GM12878 (cell line): Measurements from ENCODE around the gene PRR12. TPM values are rescaled to one million over a fixed set of nuclear protein-coding genes. Genes with fewer than 3 reads are reported as not detected.

Source experiments
- ATAC-seq: fragments of 200-7000 bp; cut with Tn5 transposase; 3 replicates; pipeline ENCODE4 v1.9.1; 2020; ENCODE audit warnings: mild to moderate bottlenecking, moderate library complexity
- BruUV-seq: library from RNA; stranded (reverse); fragments of 400-500 nt; replicated peaks from 2 replicates; lab custom pipeline; 2021; lab: Mats Ljungman, UMichigan
- CTCF ChIA-PET: fragments of 300-600 bp; sonication (Branson Sonifier 250); formaldehyde crosslinking; extraction: SDS; loops from one replicate; lab custom pipeline; 2021; ENCODE audit warnings: inconsistent platforms; lab: Yijun Ruan, JAX
- POLR2A ChIA-PET: fragments of 350-600 bp; formaldehyde crosslinking; extraction: SDS; loops from one replicate; lab custom pipeline; 2021; ENCODE audit warnings: inconsistent platforms; lab: Charles Lee
- RAD21 ChIA-PET: fragments of 300-600 bp; sonication (Branson Sonifier 250); formaldehyde crosslinking; loops from one replicate; lab custom pipeline; 2023; ENCODE audit warnings: antibody characterized with exemption; ENCODE audit not compliant: unreplicated experiment; lab: Charles Lee
- SMC1A ChIA-PET: fragments of 300-600 bp; sonication (Branson Sonifier 250); formaldehyde crosslinking; loops from one replicate; lab custom pipeline; 2023; ENCODE audit not compliant: unreplicated experiment, uncharacterized antibody; lab: Charles Lee
- DNase-seq: peaks from one replicate; pipeline ENCODE4 v3.0.0-alpha.2; 2011; ENCODE audit warnings: low read depth, low spot score
- FAIRE-seq: peaks from 3 replicates; lab custom pipeline; 2011; peaks lifted over from hg19 to GRCh38; lab: Jason Lieb, UNC
- H2AFZ ChIP-seq: 2 replicates; pipeline ENCODE4 v1.6.0; 2011; ENCODE audit warnings: low read depth, low read length, control low read depth; ENCODE audit not compliant: control insufficient read depth
- H3K27ac ChIP-seq: 2 replicates; pipeline ENCODE4 v1.5.1; 2011; ENCODE audit warnings: control low read depth; ENCODE audit not compliant: control insufficient read depth, insufficient read depth
- H3K27me3 ChIP-seq, 2 experiments: replicated peaks in 1 of 2; 2 replicates each; pipeline versions ENCODE4 v1.6.0 to v1.6.1; 2011; ENCODE audit warnings: low read length in 1 of 2; ENCODE audit not compliant: control insufficient read depth in 2 of 2, insufficient read depth in 2 of 2
- H3K36me3 ChIP-seq, 2 experiments: 2 replicates each; pipeline ENCODE4 v1.5.1; 2011; ENCODE audit warnings: low read length in 1 of 2; ENCODE audit not compliant: control insufficient read depth in 2 of 2, insufficient read depth in 2 of 2
- H3K4me1 ChIP-seq: 2 replicates; pipeline ENCODE4 v1.6.1; 2011; ENCODE audit warnings: mild to moderate bottlenecking, low read length, moderate library complexity, mixed read lengths; ENCODE audit not compliant: control insufficient read depth, insufficient read depth
- H3K4me2 ChIP-seq: 2 replicates; pipeline ENCODE4 v1.6.0; 2011; ENCODE audit warnings: control low read depth; ENCODE audit not compliant: control insufficient read depth, insufficient read depth
- H3K4me3 ChIP-seq: fragments of 200-600 bp; sonication (generic); 2 replicates; pipeline ENCODE4 v1.5.1; 2016
- H3K79me2 ChIP-seq: 2 replicates; pipeline ENCODE4 v1.6.0; 2011; ENCODE audit warnings: low read length; ENCODE audit not compliant: control insufficient read depth, insufficient read depth
- H3K9ac ChIP-seq: 2 replicates; pipeline ENCODE4 v1.8.0; 2011; ENCODE audit warnings: low read length, control low read depth, mixed read lengths; ENCODE audit not compliant: control insufficient read depth, insufficient read depth
- H3K9me3 ChIP-seq: replicated peaks from 3 replicates; pipeline ENCODE4 v1.5.1; 2011; ENCODE audit warnings: mild to moderate bottlenecking, low read length; ENCODE audit not compliant: control insufficient read depth, insufficient read depth
- H4K20me1 ChIP-seq: 2 replicates; pipeline ENCODE4 v1.6.0; 2011; ENCODE audit not compliant: control insufficient read depth, insufficient read depth
- BCL11A ChIP-seq: IDR thresholded peaks from 2 replicates; pipeline ENCODE4 v1.6.1; 2011; ENCODE audit warnings: low read depth, low read length
- CBX3 ChIP-seq: fragments of 200-600 bp; sonication (generic); IDR thresholded peaks from 2 replicates; pipeline ENCODE4 v1.6.1; 2016; ENCODE audit warnings: low read depth, borderline replicate concordance
- MTA3 ChIP-seq: IDR thresholded peaks from 2 replicates; pipeline ENCODE4 v1.6.1; 2012; ENCODE audit warnings: low read length, inconsistent platforms, borderline replicate concordance
- RAD21 ChIP-seq: IDR thresholded peaks from 2 replicates; pipeline ENCODE4 v1.6.1; 2011; ENCODE audit warnings: mild to moderate bottlenecking, low read depth, low read length, moderate library complexity; ENCODE audit not compliant: insufficient read depth
- SIX5 ChIP-seq: IDR thresholded peaks from 2 replicates; pipeline ENCODE4 v1.6.1; 2011; ENCODE audit warnings: mild to moderate bottlenecking, low read depth, low read length, moderate library complexity; ENCODE audit not compliant: severe bottlenecking
- SP1 ChIP-seq: IDR thresholded peaks from one replicate; pipeline ENCODE4 v1.6.1; 2011; ENCODE audit warnings: low read depth, low read length
- ZNF217 ChIP-seq: fragments of 450-650 bp; IDR thresholded peaks from 2 replicates; pipeline ENCODE4 v1.6.1; 2017; ENCODE audit warnings: antibody characterized with exemption, mild to moderate bottlenecking
- ZNF592 ChIP-seq: fragments of 450-650 bp; IDR thresholded peaks from 2 replicates; pipeline ENCODE4 v1.6.1; 2017; ENCODE audit warnings: mild to moderate bottlenecking, moderate library complexity
- WGBS: methylation state at CpG from one replicate; pipeline ENCODE4 v1.1.6; 2016; ENCODE audit warnings: low lambda C conversion rate; ENCODE audit not compliant: insufficient replicate concordance, insufficient coverage; ENCODE audit errors: missing lambda C conversion rate; 5-methylcytosine and 5-hydroxymethylcytosine counted together
- in situ Hi-C: fragments of 300-500 bp; cut with MboI; formaldehyde crosslinking; loops from 9 replicates; pipeline ENCODE4 v1.14.3; 2018; ENCODE audit warnings: mixed read lengths
- intact Hi-C: fragments of 100-400 bp; cut with micrococcal nuclease; formaldehyde crosslinking; loops from one replicate; pipeline ENCODE4 v1.14.2; 2022; ENCODE audit not compliant: unreplicated experiment
- polyA plus RNA-seq, 11 experiments: library from polyadenylated mRNA; depleted of rRNA in 4 of 11; unstranded in 6 of 11; stranded (reverse) in 5 of 11; fragments of >200 nt; fragmentation: Nextera tagmentation in 4 of 11; fragmentation: Illumina TruSeq in 1 of 11; extraction: Ambion mirVana in 4 of 11; extraction: Trizol in 1 of 11; gene quantifications; 1 replicate in 1 of 11; 2 replicates in 10 of 11; pipeline versions ENCODE4 v1.2.1 to v1.2.3, GENCODE V29; 2011 to 2016; ENCODE audit warnings: inconsistent platforms in 2 of 11, missing spikeins in 2 of 11, low read depth in 1 of 11
- total RNA-seq, 4 experiments: library from RNA; depleted of rRNA in 3 of 4; stranded (reverse); fragments of >200 nt in 3 of 4; fragmentation: Illumina TruSeq in 1 of 4; extraction: Trizol in 1 of 4; gene quantifications; 2 replicates each; pipeline versions ENCODE4 v1.2.1 to v1.2.3, GENCODE V29; 2013 to 2021
- TF ChIP-seq, protein P1 (sequence below): IDR thresholded peaks from 2 replicates; pipeline ENCODE4 v1.6.1; 2012; ENCODE audit warnings: improper control_type of control experiment, low read depth, low read length; ENCODE audit not compliant: insufficient replicate concordance

Gene PRR12
- total and polyA plus RNA-seq, 10 of the 15 experiments (the other 5 are each of a cell fraction or from before 2014, with no cell fraction given) = 0.02 to 25.3 (median 1.6) TPM

DNA sequence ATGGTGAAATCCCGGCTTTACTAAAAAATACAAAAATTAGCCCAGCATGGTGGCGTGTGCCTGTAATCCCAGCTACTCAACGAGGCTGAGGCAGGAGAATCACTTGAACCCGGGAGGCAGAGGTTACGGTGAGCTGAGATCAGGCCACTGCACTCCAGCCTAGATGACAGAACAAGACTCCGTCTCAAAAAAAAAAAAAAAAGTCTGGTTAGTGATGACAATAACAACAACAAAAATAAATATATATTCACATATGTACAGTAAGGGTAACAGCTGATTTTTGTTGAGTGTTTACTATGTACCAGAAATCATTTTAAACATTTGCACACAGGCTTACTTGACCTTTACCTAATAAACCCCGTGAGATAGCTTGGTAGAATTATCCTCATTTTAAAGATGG lies 26.0 kb downstream of the PRR12 start:
- ChIA-PET SMC1A (no interaction called here), POLR2A (interaction anchor here (0.6 to 0.7 kb wide), 3 partner anchors 97 to 277 kb away, joined by 3 to 7 read pairs (median 5); no protein-coding TSS in a partner anchor)
- intact Hi-C loops = no loop called here
- in situ Hi-C loops = no loop called here
- H3K4me3 ChIP-seq = no peak overlapping the region
- 98% methylated on average over 7 of the region's 7 CpGs for WGBS
- FAIRE-seq = no peak
- TF ChIP-seq ZNF592 = no peak
- TF ChIP-seq RAD21 = no peak
- no peak for TF ChIP-seq BCL11A
- no peak for TF ChIP-seq CBX3
- TF ChIP-seq SIX5 = no peak
- TF ChIP-seq, protein P1, sequence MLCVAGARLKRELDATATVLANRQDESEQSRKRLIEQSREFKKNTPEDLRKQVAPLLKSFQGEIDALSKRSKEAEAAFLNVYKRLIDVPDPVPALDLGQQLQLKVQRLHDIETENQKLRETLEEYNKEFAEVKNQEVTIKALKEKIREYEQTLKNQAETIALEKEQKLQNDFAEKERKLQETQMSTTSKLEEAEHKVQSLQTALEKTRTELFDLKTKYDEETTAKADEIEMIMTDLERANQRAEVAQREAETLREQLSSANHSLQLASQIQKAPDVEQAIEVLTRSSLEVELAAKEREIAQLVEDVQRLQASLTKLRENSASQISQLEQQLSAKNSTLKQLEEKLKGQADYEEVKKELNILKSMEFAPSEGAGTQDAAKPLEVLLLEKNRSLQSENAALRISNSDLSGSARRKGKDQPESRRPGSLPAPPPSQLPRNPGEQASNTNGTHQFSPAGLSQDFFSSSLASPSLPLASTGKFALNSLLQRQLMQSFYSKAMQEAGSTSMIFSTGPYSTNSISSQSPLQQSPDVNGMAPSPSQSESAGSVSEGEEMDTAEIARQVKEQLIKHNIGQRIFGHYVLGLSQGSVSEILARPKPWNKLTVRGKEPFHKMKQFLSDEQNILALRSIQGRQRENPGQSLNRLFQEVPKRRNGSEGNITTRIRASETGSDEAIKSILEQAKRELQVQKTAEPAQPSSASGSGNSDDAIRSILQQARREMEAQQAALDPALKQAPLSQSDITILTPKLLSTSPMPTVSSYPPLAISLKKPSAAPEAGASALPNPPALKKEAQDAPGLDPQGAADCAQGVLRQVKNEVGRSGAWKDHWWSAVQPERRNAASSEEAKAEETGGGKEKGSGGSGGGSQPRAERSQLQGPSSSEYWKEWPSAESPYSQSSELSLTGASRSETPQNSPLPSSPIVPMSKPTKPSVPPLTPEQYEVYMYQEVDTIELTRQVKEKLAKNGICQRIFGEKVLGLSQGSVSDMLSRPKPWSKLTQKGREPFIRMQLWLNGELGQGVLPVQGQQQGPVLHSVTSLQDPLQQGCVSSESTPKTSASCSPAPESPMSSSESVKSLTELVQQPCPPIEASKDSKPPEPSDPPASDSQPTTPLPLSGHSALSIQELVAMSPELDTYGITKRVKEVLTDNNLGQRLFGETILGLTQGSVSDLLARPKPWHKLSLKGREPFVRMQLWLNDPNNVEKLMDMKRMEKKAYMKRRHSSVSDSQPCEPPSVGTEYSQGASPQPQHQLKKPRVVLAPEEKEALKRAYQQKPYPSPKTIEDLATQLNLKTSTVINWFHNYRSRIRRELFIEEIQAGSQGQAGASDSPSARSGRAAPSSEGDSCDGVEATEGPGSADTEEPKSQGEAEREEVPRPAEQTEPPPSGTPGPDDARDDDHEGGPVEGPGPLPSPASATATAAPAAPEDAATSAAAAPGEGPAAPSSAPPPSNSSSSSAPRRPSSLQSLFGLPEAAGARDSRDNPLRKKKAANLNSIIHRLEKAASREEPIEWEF = no peak
- no peak for TF ChIP-seq MTA3
- no peak for TF ChIP-seq SP1
- TF ChIP-seq ZNF217 = no peak
- TF ChIP-seq, all 136 proteins: peak for 0
- H3K36me3 ChIP-seq = peaks cover 18 to 21% of the 10 kb centered on the region in 2 experiments
- H3K4me1 ChIP-seq = no peaks in the 10 kb centered on the region; the same call in 1 of the 2 replicates
- ChIA-PET RAD21 (no interaction called here), CTCF (interaction anchor here (1.3 to 1.6 kb wide), 2 partner anchors 15 to 64 kb away, joined by 3 to 4 read pairs; no protein-coding TSS in a partner anchor)
- H3K27me3 ChIP-seq = no peaks in the 10 kb centered on the region
- no TSS peak for BruUV-seq
- H3K9ac ChIP-seq = no peak overlapping the region
- H3K4me2 ChIP-seq = no peak overlapping the region
- no peaks in the 10 kb centered on the region for H4K20me1 ChIP-seq
- H3K9me3 ChIP-seq = no peaks in the 10 kb centered on the region; the same call in 2 of the 3 replicates
- no peak for ATAC-seq
- H3K27ac ChIP-seq = no peak overlapping the region
- H2AFZ ChIP-seq = no peak overlapping the region
- H3K79me2 ChIP-seq = no peaks in the 10 kb centered on the region
- no peak for DNase-seq
